HG03439 (cell line): ENCODE data around the gene PTPN20.

ENCODE experiments used
- ATAC-seq: cut with Tn5 transposase; IDR thresholded peaks from one replicate; pipeline ENCODE4 v1.9.1; 2021; ENCODE audit warnings: mild to moderate bottlenecking, moderate library complexity; ENCODE audit not compliant: unreplicated experiment

Gene PTPN20

DNA sequence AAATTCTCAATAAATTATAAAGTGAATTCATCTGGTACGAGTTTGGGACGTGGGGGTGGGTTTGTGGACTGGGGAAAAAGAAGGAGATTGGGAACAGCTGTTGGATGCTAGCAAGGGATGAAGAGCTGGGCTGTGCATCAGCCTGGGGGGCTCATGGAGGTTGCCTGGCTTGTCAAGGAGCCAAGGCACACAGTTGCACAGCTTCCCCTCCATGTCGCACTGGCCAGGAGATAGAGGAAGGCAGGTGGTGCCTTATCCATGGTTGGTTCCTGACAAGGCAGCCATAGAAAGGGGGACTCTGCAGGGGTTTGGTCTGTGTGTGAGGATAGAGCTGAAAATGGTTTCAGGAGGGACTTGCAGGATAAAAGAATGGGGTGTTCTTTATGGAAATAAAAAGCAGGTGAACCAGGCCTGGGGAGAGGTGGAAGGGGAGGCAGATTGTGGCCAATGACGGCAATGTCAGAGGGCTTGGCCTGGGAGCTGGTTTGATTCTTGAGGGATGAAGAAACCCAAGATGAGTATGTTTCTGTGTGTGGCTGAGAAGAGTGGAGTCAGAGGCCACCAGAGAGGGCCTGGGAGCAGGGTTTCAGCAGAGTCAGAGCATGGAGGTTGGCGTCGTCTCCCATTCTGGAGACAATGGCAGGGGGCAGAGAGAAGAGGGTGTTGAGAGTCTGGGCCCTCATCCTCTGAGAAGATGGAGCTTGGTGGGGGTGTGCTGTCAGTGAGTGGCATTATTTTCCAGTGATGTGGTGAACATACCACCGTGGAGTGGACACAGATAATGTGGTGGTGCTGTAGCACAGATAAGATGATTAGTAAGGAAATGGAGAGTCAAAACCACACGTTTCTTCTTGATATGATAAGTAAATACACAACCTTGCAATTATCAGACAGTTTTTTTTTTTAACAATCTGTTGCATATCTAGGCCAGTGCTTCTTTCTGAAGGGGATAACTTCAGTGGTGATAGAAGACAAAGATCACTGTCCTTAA, 108.2 kb downstream of the PTPN20 start:
- no peak for ATAC-seq

- no peak for ATAC-seq
Observed at GRCh38 chr10:47020471-47020870, 109.2 kb downstream of the PTPN20 start.

GRCh38 chr10:47021850-47022249, 110.6 kb downstream of the PTPN20 start:
- ATAC-seq = no peak

DNA sequence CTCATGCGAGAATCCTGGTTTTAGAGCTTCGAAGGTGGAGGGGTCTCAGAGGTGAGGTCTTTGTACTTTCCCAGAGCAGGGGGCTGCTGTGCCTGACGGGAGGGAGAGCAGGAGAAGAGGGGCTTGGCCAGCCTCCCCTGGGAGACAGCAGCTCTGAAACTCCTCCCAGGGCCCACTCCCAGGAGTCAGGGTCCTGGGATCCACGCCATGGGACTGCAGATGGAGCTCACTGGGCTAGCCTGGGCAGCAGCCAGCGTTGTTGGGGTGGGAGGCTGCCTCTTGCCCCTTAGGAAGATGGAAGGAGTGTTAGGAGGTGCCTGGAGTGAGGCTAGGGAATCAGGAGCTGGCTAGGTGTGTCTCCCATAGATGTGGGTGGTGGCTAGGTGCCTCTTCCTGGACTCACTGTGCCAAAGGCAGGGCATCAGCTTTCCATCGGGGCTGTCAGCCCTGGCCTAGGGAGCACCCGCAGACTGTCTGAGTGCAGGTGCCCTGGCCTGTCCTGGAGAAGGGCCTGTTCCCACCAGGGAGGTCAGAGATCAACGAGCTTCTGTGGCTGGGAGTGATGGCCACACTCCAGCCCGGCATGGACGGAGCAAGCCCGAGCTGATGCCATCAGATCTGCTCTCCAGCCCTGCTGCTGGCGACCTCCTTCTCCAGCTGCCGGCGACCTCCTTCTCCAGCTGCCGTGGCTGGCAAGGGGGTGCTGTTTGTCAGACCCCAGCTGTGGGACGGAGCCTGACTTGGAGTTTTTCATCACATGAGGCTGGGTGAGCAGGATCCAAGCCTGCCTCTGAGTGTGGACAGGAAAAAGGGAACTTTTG, 111.3 kb downstream of the PTPN20 start:
- ATAC-seq = no peak

- no peak for ATAC-seq
Observed at GRCh38 chr10:47023237-47024045, 112.2 kb downstream of the PTPN20 start.

GRCh38 chr10:47024046-47024322, 112.8 kb downstream of the PTPN20 start:
- ATAC-seq = no peak

DNA sequence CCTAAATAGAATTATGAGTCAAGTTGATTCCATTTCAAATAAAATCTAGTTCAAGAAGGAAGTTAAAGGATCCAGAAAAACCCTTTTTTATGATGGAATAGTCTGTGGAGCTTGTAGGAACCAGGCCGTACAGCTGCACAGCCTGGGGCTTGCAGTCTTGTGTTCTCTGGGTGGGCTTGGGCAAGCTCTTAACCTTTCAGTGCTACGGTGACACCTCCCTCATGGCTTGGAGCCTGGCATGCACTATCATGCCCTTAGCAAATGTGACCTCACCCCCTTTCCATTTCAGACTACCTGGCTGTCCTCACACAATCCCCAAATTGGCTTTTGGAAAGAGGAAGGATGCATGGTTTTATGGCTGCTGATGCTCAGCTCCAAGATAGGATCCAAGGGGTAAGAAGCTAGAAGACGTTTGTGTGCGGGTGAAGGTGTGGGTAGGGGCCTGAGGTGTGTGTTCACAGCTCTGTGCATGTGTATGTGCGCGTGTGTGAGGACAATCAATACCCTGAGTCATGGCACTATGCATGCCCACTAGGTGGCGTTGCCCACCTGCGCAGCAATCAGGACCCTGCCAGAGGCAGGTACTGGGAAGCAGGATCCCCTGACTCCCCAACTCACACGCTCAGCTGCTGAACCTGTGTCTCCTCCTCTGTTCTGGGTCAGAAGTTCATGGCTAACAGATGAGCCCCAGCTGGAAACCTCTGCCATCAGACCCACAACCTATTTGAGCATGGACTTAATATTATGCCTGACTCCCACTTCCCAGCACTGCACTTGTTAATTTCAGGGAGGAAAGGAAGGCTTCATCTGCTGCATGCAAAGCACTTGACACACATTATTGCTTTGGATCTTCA, 113.4 kb downstream of the PTPN20 start:
- ATAC-seq = no peak

GRCh38 chr10:47025253-47025539, 114.0 kb downstream of the PTPN20 start:
- ATAC-seq = no peak

DNA sequence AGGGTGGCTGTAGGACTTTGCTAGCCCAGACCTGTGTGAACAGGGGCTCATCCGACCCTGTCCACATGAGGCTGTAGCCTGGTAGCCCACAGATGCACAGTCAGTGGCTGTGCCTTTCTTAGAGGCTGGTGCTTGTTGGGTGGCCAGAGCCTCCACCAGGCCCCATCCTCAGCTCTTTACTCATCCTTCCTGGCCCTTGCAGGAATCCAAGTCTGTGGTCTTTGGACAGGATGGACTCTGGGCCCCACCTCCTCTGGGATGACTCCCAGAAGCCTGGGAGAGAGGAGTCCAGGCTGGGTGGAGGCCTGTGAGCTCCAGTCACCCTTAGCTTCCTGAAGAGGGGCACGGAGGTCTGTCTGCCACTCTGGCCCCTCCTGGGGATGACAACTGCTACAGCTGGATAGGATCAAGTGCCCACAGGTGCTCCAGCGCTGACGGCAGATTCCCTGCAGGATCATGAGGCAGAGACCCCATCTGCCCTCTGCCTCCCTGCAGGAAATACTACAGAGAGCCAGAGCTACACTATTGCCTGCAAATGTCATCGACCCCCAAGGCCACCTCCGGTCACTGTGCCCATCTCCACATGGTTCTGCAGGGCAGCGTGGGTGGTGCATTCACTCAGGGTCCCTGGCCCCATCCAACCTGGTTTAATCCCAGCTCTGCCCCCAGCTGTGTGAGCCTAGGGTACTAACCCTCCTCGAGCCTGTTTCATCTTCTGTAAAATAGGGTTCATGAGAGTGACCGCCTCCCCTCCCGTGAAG, 114.5 kb downstream of the PTPN20 start:
- no peak for ATAC-seq

DNA sequence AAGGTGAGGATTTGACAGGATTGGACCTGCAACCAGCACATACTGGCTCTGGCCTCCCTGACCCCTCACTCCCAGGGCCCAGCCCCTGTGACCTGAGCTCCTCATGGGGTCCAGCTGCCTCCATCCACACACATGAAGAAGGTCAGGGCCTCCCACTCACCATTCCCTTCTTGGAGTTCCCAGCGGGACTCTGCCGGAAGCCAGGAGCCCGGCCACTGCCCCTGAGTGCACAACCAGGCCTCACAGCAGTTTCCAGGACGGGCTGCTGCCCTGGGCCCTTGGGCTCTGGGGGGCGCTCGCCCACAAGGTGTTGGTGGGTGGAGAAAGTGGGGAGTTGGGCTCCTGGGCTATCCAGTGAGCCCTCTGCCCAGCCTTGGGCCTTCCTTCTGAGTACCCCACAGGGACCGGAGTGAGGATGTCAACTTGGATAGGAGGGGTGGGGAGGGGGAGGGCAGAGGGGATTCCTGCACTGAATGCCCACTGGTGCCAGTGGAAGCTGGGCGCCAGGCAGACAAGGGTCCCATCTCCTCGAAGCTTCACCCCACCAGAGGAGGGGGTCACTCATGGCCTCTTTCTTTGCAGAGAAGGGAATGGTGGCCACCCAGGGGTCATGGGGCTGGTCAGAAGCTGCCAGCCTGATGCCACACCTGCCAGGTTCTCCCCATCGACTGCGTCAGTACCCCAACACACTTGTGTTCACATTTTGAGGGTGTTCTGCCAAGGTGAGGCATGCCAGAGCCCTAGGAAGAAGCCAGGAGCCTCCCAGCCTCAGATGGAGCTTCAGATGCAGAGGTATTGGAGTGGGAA, 115.3 kb downstream of the PTPN20 start:
- no peak for ATAC-seq

- no peak for ATAC-seq
Observed at GRCh38 chr10:47027108-47027783, 116.0 kb downstream of the PTPN20 start.

DNA sequence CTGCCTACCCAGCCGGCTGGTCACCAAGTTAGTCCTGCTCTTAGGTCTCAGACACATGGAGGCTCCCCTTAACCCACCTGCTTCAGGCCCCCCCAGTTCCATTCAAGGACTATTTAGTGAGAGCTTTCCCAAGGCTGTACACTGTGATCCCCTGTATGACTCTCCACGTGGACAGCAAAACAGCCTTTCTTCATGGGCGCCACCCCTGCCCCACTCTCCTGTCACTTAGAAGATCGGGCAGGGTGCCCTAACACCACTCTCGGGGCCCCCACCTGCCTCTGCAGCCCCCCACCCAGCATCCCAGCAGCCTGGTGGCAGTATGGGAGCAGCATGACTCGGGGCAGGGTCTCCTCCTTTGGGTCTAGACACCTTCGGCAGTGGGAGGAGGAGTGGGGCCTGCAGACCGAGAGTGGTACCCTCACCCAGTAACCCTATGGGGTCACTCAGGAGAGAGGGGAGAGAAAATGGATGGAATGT, 116.6 kb downstream of the PTPN20 start:
- no peak for ATAC-seq

DNA sequence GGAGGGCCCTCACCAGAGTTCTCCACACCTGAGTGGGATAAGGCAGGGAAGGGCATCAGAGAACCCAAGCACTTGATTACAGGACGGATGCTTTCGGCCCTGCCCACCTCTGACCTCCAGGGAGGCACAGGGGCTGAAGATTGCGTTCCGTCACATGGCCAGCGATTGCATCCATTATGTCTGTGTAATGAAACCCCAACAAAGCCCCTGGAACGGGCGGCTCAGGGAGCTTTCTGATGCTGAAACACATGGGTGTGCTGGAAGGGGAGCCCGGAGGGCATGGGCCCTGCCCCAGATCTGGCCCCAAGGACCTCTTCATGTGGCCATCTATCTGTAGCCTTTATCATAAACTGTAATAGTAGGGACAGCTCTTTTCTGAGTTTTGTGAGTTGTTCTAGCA, 117.2 kb downstream of the PTPN20 start:
- ATAC-seq = no peak

DNA sequence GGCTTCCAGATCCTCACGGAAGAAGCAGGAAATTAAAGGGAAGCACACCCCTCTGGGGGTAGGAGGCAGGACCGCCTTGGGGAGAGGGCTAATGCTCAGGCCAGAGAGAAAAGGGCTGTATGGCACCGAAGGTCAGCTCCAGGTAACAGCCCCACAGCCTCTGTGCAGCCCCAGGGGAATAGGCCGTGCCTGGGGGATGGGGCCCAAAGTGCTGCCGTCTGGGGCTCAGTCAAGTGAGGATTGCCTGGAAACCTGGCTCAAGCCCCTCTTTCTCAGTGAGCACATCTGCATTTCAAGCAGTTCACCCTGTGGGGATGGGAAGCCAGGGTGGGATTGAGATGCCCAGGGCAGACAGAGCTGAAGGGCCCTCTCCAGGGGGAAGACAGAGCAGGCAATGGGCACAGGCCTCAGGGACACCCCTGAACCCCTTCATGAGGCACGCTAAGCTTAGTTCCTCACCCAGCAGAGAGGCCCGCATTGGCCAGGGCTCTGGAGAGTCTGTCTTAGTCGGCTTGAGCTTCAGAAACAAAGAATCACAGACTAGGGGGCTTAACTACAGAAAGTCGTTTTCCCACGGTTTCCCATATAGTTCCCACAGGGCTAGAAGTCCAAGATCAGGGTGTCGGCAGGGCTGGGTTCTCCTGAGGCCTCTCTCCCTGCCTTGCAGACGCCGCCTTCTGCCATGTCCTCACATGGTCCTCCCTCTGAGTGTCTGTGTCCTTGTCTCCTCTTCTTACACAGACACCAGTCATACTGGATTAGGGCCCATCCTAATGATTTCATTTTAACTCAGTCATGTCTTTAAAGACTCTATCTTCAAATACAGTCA, 118.2 kb downstream of the PTPN20 start:
- no peak for ATAC-seq

DNA sequence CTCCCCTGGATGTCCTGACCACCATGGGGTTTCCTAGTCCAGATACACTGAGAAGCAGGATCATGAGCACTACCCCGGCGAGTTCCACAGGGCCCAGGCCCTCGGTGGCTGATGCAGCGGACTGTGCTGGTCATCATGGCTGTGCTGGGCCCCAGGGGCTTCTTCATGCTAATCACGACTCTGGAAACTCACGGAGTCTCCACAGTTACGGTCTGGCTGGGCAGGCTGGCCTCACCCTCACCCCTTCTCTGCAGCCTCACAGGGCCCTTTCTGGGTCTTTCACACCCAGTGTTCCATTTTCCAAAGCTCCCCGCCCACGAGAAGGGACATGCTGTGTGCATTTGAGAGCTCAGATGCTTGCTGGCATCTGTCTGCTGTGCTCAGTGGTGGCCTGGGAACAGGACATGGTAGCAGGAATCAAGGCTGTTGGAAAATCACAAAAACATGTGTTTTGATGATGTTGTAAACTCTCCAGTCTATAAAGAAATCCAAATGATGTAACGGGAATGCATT, 119.0 kb downstream of the PTPN20 start:
- no peak for ATAC-seq

DNA sequence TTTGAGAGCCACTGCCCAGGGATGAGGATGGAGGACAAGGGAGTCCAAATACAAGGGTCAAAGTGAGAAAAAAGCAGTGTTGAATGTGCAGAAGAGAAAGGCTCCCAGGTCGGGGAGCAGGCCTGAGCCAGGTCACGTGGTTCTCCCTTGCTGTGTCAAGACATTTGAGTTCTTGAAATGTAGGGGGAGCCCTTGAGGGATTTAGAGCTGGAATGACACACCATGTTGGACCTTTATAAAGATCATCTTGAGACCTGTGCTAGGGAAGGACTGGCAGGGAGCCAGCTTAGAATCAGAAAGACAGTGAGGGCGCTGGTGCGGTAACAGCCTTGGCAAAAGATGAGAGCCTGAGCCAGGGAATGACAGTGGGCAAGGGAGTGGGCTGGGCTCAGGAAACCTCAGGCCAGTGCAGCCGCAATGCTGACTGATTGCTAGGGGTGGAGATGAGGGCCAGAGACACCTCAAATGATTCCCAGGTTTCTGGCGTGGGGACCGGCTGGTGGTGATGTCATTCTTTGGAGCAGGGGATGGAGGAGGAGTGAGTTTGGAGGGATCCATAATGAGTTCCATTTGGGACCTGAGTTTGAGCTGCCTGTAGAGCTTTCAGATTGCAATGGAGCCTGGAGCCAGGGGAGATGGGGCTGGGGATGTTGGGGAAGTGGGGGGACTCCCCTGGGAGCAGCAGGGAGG, 120.1 kb downstream of the PTPN20 start:
- no peak for ATAC-seq
